GM19328 (cell line): ENCODE results near the gene ZNF534.
"Not testable (repeated sequence)": the region's sequence is repeated elsewhere in the genome, so short reads cannot be mapped to it uniquely, and the experiment has no call there.

Experiments used
- ATAC-seq: cut with Tn5 transposase; IDR thresholded peaks from one replicate; pipeline ENCODE4 v1.9.1; 2021; ENCODE audit warnings: mild to moderate bottlenecking, moderate library complexity; ENCODE audit not compliant: unreplicated experiment

Gene ZNF534

GRCh38 chr19:52428937-52429336, at the start of gene ZNF534:
ZNF534 (plus strand) TSS chr19:52429148; CDS start chr19:52431475, 2,327 bp downstream.
- no peak for ATAC-seq

DNA sequence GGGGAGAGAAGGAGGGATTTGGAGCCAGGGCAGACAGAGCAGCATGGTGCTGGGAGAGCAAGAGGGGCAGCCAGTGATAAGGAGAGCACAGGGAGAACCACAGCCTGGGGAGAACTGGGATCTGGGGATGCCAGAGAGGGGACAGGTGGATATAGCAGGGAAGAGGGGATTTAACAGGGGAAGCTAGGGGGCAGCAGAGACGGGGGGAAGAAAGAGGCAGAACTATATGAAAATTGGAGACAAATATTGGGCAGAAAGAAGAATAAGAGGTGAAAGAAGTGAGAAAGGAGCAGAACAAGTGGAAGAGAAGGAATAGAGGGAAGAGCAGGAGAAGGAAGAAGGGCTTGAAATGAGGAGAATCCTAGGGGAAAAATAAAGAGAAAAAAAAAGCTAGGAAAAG, 37.8 kb upstream of the ZNF534 start:
- ATAC-seq, result no peak

GRCh38 chr19:52397310-52398080, 31.5 kb upstream of the ZNF534 start, which contains the start of gene ZNF528:
ZNF528 (plus strand) TSS chr19:52397849; CDS start chr19:52402014, 4,165 bp downstream.
- ATAC-seq, result peak; percentile 77

GRCh38 chr19:52398081-52398441, 30.9 kb upstream of the ZNF534 start:
- ATAC-seq, result no peak

GRCh38 chr19:52410276-52410675, 18.7 kb upstream of the ZNF534 start:
- no peak for ATAC-seq

DNA sequence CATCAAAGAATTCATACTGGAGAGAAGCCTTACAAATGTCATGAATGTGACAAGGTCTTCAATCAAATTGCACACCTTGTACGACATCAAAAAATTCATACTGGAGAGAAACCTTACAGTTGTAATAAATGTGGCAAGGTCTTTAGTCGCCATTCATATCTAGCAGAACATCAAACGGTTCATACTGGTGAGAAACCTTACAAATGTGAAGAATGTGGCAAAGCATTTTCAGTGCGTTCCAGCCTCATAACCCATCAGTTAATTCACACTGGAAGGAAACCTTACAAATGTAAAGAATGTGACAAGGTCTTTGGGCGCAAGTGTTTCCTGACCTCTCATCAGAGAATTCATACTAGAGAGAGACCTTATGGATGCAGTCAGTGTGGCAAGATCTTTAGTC, 13.2 kb upstream of the ZNF534 start:
- ATAC-seq, result no peak

GRCh38 chr19:52442179-52442578, 13.2 kb downstream of the ZNF534 start:
- ATAC-seq, result no peak

DNA sequence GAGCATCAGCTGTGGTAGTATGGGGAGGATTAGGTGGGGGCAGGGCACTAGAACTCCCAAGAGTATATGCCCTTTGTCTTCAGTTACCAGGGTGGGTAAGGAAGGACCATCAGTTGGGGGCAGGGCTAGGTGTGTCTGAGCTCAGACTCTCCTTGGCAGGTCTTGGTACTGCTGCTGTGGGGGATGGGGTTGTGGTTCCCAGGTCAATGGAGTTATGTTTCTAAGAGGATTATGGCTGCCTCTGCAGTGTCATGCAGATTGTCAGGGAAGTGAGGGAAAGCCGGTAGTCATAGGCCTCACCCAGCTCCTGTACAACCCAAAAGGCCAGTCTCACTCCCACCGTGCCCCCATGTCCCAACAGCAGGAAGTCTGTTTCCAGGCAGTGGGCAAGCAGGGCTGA, 15.6 kb downstream of the ZNF534 start:
- no peak for ATAC-seq

DNA sequence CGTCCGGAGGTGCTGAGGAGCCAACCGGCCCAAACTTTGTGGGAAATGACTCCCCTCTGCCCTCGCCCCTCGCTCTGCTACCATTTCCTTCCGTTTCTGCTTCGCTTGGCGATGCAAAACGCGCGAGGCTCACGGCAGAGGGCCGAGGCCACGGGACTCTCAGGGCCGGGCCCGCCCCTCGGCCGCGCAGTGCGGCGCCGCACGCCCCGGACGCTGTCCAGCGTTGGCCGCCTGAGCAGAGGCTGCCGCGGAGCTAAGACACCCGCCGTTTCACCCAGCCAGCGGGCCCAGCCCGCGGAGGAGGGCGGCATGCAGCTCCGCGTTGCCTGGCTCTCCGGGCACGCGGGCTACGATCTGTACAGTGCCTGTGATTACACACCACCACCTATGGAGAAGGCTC, 22.3 kb downstream of the ZNF534 start:
- ATAC-seq, result no peak

DNA sequence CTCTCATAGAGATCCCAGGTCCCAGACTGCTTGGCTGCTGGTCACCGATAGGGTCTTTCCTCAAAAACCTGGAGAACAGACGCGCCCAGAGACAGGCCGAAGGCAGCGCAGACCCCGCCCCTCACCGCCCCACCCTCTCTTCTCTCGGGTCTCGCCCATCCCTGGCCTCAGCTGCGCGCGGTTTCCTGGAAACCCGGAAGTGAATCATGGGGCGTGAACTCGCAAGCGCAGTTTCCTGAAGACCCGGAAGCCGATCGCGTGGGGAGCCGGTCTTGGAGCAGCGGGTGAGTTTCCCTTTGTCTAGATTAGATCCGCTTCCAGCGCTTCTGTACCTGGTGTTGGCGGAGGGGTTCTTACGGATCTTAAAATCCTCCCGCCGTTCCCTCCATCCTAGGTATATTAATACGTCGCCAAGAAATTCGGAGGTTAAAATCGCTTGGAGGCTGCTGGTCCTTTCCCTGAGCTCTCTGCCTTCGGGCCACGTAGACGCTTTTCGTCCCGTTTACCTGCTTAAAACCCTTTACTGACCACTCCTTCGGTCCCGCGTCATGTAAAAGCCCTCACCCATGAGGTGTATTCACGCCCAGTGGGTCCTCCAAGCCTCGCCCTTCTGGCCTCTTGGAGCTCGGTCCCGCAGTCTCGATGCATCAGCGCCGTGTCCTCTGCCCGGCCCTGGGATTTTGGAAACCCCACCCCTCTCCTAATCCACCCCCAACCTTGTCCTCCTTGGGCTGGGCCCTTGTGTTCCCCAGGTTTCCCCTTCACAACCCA, 24.6 kb downstream of the ZNF534 start, which contains the start of gene ZNF578:
ZNF578 (plus strand) TSS at position 230 of the 771 bp plus-strand sequence. CDS start 48,293 bp downstream, outside the sequence.
- no peak for ATAC-seq

GRCh38 chr19:52464798-52465470, 36.0 kb downstream of the ZNF534 start:
- no peak for ATAC-seq

GRCh38 chr19:52473655-52474350, 44.9 kb downstream of the ZNF534 start:
- no peak for ATAC-seq

GRCh38 chr19:52474351-52475127, 45.6 kb downstream of the ZNF534 start:
- ATAC-seq, result no peak

GRCh38 chr19:52484111-52484743, 55.3 kb downstream of the ZNF534 start:
- ATAC-seq, result not testable (repeated sequence)

GRCh38 chr19:52485064-52485463, 56.1 kb downstream of the ZNF534 start:
- ATAC-seq, result not testable (repeated sequence)

GRCh38 chr19:52485561-52486240, 56.8 kb downstream of the ZNF534 start:
- ATAC-seq, result not testable (repeated sequence)

GRCh38 chr19:52492201-52492993, 63.4 kb downstream of the ZNF534 start:
- no peak for ATAC-seq

- no peak for ATAC-seq
These were observed 64.1 kb downstream of the ZNF534 start for GRCh38 chr19:52492994-52493470.
